HS-27A (cell line): ENCODE measurements around the gene RPTOR.

Source experiments
- DNase-seq: peaks from one replicate; pipeline ENCODE4 v3.0.0-alpha.2; 2012; ENCODE audit warnings: low read depth, missing footprints

Gene RPTOR

GRCh38 chr17:80964859-80965580 lies 420.4 kb downstream of the RPTOR start:
- no peak for DNase-seq

GRCh38 chr17:80965606-80966005 lies 421.0 kb downstream of the RPTOR start:
- no peak for DNase-seq

- DNase-seq, result no peak
These were observed 422.8 kb downstream of the RPTOR start for GRCh38 chr17:80967404-80967872.

GRCh38 chr17:80968602-80969029 lies 424.0 kb downstream of the RPTOR start:
- DNase-seq, result no peak

- DNase-seq, result no peak
These were observed 424.5 kb downstream of the RPTOR start for GRCh38 chr17:80969030-80969673.

GRCh38 chr17:80969674-80970043 lies 425.0 kb downstream of the RPTOR start:
- no peak for DNase-seq

GRCh38 chr17:80970044-80970761 lies 425.6 kb downstream of the RPTOR start:
- DNase-seq, result no peak

- DNase-seq, result no peak
These were observed 426.4 kb downstream of the RPTOR start for GRCh38 chr17:80970762-80971703.

GRCh38 chr17:80971704-80972304 lies 427.2 kb downstream of the RPTOR start:
- DNase-seq, result no peak

- DNase-seq, result no peak
These were observed 432.1 kb downstream of the RPTOR start for GRCh38 chr17:80976701-80977100.

- DNase-seq, result no peak
These were observed 432.5 kb downstream of the RPTOR start for GRCh38 chr17:80977172-80977571.

GRCh38 chr17:80978499-80979497 lies 434.2 kb downstream of the RPTOR start:
- DNase-seq, result no peak

- no peak for DNase-seq
These were observed 435.1 kb downstream of the RPTOR start for GRCh38 chr17:80979547-80980378.

GRCh38 chr17:80980397-80981061 lies 435.9 kb downstream of the RPTOR start:
- no peak for DNase-seq

- DNase-seq, result no peak
These were observed 436.6 kb downstream of the RPTOR start for GRCh38 chr17:80981062-80981902.

GRCh38 chr17:80981929-80982425 lies 437.3 kb downstream of the RPTOR start:
- no peak for DNase-seq

- DNase-seq, result no peak
These were observed 437.9 kb downstream of the RPTOR start for GRCh38 chr17:80982426-80982974.
